KMS-11 (cell line): ENCODE measurements around the gene SHC2.
"Not testable (repeated sequence)": the region's sequence is repeated elsewhere in the genome, so short reads cannot be mapped to it uniquely, and the experiment has no call there.

Source experiments
- H2AFZ ChIP-seq: fragments of 200-600 bp; sonication (generic); 2 replicates; pipeline ENCODE4 v1.6.1; 2016; ENCODE audit warnings: antibody characterized with exemption, mixed run types, low read depth
- H3K27ac ChIP-seq: fragments of 200-600 bp; sonication (generic); 2 replicates; pipeline ENCODE4 v1.6.1; 2016; ENCODE audit warnings: mild to moderate bottlenecking, mixed run types
- H3K27me3 ChIP-seq: fragments of 200-600 bp; sonication (generic); 2 replicates; pipeline ENCODE4 v1.6.1; 2017; ENCODE audit warnings: mild to moderate bottlenecking, low read depth, mixed run types, moderate library complexity; ENCODE audit not compliant: insufficient read depth
- H3K36me3 ChIP-seq: fragments of 200-600 bp; sonication (generic); 2 replicates; pipeline ENCODE4 v1.6.1; 2017; ENCODE audit warnings: mild to moderate bottlenecking, mixed run types; ENCODE audit not compliant: insufficient read depth
- H3K4me1 ChIP-seq: fragments of 200-600 bp; sonication (generic); 2 replicates; pipeline ENCODE4 v1.6.1; 2016; ENCODE audit warnings: mild to moderate bottlenecking, low read depth, mixed run types; ENCODE audit not compliant: poor library complexity, severe bottlenecking
- H3K4me2 ChIP-seq: fragments of 200-600 bp; sonication (generic); 2 replicates; pipeline ENCODE4 v1.7.0; 2016; ENCODE audit warnings: mild to moderate bottlenecking, mixed run types
- H3K4me3 ChIP-seq: fragments of 200-600 bp; sonication (generic); IDR thresholded peaks from 2 replicates; pipeline ENCODE4 v1.6.1; 2017; ENCODE audit warnings: low read depth, low read length, mixed read lengths; ENCODE audit not compliant: insufficient read depth
- H3K79me2 ChIP-seq: fragments of 200-600 bp; sonication (generic); 2 replicates; pipeline ENCODE4 v1.6.1; 2016; ENCODE audit warnings: low read depth, mixed run types; ENCODE audit not compliant: insufficient read depth
- H3K9ac ChIP-seq: fragments of 200-600 bp; sonication (generic); 2 replicates; pipeline ENCODE4 v1.6.1; 2016; ENCODE audit warnings: mild to moderate bottlenecking, mixed run types
- H4K20me1 ChIP-seq: fragments of 200-600 bp; sonication (generic); 2 replicates; pipeline ENCODE4 v1.6.1; 2016; ENCODE audit warnings: mild to moderate bottlenecking, mixed run types; ENCODE audit not compliant: insufficient read depth
- CTCF ChIP-seq: fragments of 200-600 bp; sonication (generic); conservative IDR thresholded peaks from 2 replicates; pipeline ENCODE4 v1.6.1; 2017; ENCODE audit warnings: low read depth, mild to moderate bottlenecking, antibody characterized with exemption, low read length, moderate library complexity, mixed read lengths

The SHC2 gene

DNA sequence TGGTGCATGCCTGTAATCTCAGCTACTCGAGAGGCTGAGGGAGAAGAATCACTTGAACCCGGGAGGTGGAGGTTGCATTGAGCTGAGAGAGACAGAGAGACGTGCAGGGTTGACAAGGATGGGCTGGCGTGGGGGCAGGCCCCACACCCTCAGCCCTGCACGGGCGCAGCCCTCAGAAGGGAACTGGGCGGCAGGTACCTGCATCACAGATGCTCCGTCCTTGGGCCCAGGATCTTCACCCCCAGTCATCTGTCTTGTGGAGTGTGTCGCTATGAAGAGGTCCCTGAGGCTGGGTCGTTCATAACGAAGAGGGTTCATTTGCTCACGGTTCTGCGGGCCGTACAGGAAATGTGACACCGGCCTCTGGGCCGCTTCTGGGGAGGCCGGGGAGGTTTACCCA, 72.1 kb downstream of the SHC2 start:
- H3K27me3 ChIP-seq = peaks cover 47% of the 10 kb centered on the region

GRCh38 chr19:387777-388176, 73.1 kb downstream of the SHC2 start:
- TF ChIP-seq CTCF = no peak

More for the DNA sequence above, 72.1 kb downstream of the SHC2 start:
- Histone ChIP-seq H3K27ac (no peak overlapping the region), H3K36me3 (no peaks in the 10 kb centered on the region), H3K4me1 (no peaks in the 10 kb centered on the region), H3K79me2 (no peaks in the 10 kb centered on the region), H3K9ac (no peak overlapping the region), H3K4me2 (no peak overlapping the region), H4K20me1 (no peaks in the 10 kb centered on the region), H2AFZ (no peak overlapping the region), H3K4me3 (no peak overlapping the region)
- no peak for TF ChIP-seq CTCF

GRCh38 chr19:386632-387301, 74.1 kb downstream of the SHC2 start:
- H3K27me3 ChIP-seq = peaks cover 59% of the 10 kb centered on the region
- H3K27ac ChIP-seq = not testable (repeated sequence)

More at GRCh38 chr19:387777-388176, 73.1 kb downstream of the SHC2 start:
- no peak overlapping the region for H3K9ac ChIP-seq
- H3K27ac ChIP-seq = no peak overlapping the region
- H3K4me3 ChIP-seq = no peak overlapping the region
- no peak overlapping the region for H2AFZ ChIP-seq
- H3K27me3 ChIP-seq = peaks cover 56% of the 10 kb centered on the region
- no peaks in the 10 kb centered on the region for H4K20me1 ChIP-seq
- H3K4me1 ChIP-seq = no peaks in the 10 kb centered on the region
- no peak overlapping the region for H3K4me2 ChIP-seq
- no peaks in the 10 kb centered on the region for H3K36me3 ChIP-seq
- H3K79me2 ChIP-seq = no peaks in the 10 kb centered on the region

GRCh38 chr19:386189-386588, 74.6 kb downstream of the SHC2 start:
- H2AFZ ChIP-seq, H3K4me1 ChIP-seq, H3K9ac ChIP-seq, H3K4me2 ChIP-seq, H3K79me2 ChIP-seq, H4K20me1 ChIP-seq, H3K27ac ChIP-seq, H3K4me3 ChIP-seq, H3K36me3 ChIP-seq: not testable (repeated sequence)
- H3K27me3 ChIP-seq = peaks cover 53% of the 10 kb centered on the region

More at GRCh38 chr19:386632-387301, 74.1 kb downstream of the SHC2 start:
- not testable (repeated sequence) for H3K4me2 ChIP-seq, H3K79me2 ChIP-seq, H4K20me1 ChIP-seq, H3K4me3 ChIP-seq, H3K36me3 ChIP-seq, H3K9ac ChIP-seq, H2AFZ ChIP-seq, H3K4me1 ChIP-seq

DNA sequence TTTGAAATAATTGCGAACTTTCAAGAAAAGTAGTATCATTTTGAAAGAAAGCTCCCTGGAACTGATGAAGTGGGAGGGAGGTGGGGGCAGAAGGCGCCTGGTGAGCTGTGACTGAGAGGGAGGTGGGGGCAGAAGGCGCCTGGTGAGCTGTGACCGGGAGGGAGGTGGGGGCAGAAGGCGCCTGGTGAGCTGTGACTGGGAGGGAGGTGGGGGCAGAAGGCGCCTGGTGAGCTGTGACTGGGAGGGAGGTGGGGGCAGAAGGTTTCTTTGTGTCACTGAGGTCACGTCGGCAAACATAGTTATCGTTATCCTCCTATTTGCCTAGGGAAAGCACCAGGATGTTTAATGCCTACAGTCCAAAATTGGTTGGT, 76.0 kb downstream of the SHC2 start:
- H3K9ac ChIP-seq = no peak overlapping the region
- H3K79me2 ChIP-seq = no peaks in the 10 kb centered on the region
- H3K27me3 ChIP-seq = peaks cover 47% of the 10 kb centered on the region
- H3K4me3 ChIP-seq = no peak overlapping the region
- H4K20me1 ChIP-seq = no peaks in the 10 kb centered on the region
- TF ChIP-seq CTCF = no peak
- no peak overlapping the region for H2AFZ ChIP-seq
- no peak overlapping the region for H3K27ac ChIP-seq
- no peak overlapping the region for H3K4me2 ChIP-seq
- H3K4me1 ChIP-seq = no peaks in the 10 kb centered on the region
- no peaks in the 10 kb centered on the region for H3K36me3 ChIP-seq
